ENCODE results near the gene FOXN3.

- TF ChIP-seq CTCF (IDR thresholded peaks at IDR 0.05) (no peak), POLR2A (IDR thresholded peaks at IDR 0.05) (no peak)
Measured at GRCh38 chr14:89406361-89406760, 10.7 kb downstream of the FOXN3 start.
